Gastrocnemius medialis (tissue), 4 donors: ENCODE measurements around the gene DENND1A.

ENCODE experiments used
- CTCF ChIP-seq, 5 experiments: fragments of 450-650 bp in 3 of 5; fragments of 200-600 bp in 2 of 5; sonication (generic) in 2 of 5; IDR thresholded peaks in 4 of 5; conservative IDR thresholded peaks in 1 of 5; 1 replicate in 4 of 5; 2 replicates in 1 of 5; pipeline ENCODE4 v1.5.1; 2016 to 2019; ENCODE audit warnings: antibody characterized with exemption in 5 of 5, mild to moderate bottlenecking in 3 of 5, moderate library complexity in 3 of 5
- POLR2A ChIP-seq, 2 donors: fragments of 450-650 bp; IDR thresholded peaks; one replicate each; pipeline ENCODE4 v1.6.1; 2017; ENCODE audit warnings: antibody characterized with exemption in 2 of 2, mild to moderate bottlenecking in 2 of 2, moderate library complexity in 2 of 2

GRCh38 chr9:123960366-123960765 is 30.4 kb upstream of the DENND1A start:
- TF ChIP-seq CTCF (IDR thresholded peaks at IDR 0.05 in 4 of 5, conservative IDR thresholded peaks at IDR 0.05 in 1 of 5): no peak
- no peak for TF ChIP-seq POLR2A (IDR thresholded peaks at IDR 0.05)
